HEK293T (cell line): Measurements from ENCODE around the gene PPP2R5D.

Experiments used
- BHLHE40 ChIP-seq: fragments of 450-650 bp; IDR thresholded peaks from 2 replicates; pipeline ENCODE4 v1.6.1; 2016; ENCODE audit warnings: mild to moderate bottlenecking, moderate library complexity, borderline replicate concordance
- CTBP1 ChIP-seq: fragments of 450-650 bp; IDR thresholded peaks from 2 replicates; pipeline ENCODE4 v1.6.1; 2016; ENCODE audit warnings: borderline replicate concordance
- ELF4 ChIP-seq: fragments of 450-650 bp; IDR thresholded peaks from 2 replicates; pipeline ENCODE4 v1.6.1; 2017; ENCODE audit warnings: antibody characterized with exemption
- FOXK2 ChIP-seq: fragments of 450-650 bp; IDR thresholded peaks from 2 replicates; pipeline ENCODE4 v1.6.1; 2016; ENCODE audit warnings: mild to moderate bottlenecking
- FOXM1 ChIP-seq: fragments of 450-650 bp; IDR thresholded peaks from 2 replicates; pipeline ENCODE4 v1.6.1; 2017; ENCODE audit warnings: mild to moderate bottlenecking, borderline replicate concordance
- HDGF ChIP-seq: fragments of 450-650 bp; IDR thresholded peaks from 2 replicates; pipeline ENCODE4 v1.6.1; 2017; ENCODE audit warnings: antibody characterized with exemption, borderline replicate concordance
- SP1 ChIP-seq: fragments of 450-650 bp; IDR thresholded peaks from 2 replicates; pipeline ENCODE4 v1.6.1; 2017
- ZNF384 ChIP-seq: fragments of 450-650 bp; IDR thresholded peaks from 2 replicates; pipeline ENCODE4 v1.6.1; 2016
- TF ChIP-seq, protein P1 (sequence below): fragments of 450-650 bp; IDR thresholded peaks from 2 replicates; pipeline ENCODE4 v1.6.1; 2016

DNA sequence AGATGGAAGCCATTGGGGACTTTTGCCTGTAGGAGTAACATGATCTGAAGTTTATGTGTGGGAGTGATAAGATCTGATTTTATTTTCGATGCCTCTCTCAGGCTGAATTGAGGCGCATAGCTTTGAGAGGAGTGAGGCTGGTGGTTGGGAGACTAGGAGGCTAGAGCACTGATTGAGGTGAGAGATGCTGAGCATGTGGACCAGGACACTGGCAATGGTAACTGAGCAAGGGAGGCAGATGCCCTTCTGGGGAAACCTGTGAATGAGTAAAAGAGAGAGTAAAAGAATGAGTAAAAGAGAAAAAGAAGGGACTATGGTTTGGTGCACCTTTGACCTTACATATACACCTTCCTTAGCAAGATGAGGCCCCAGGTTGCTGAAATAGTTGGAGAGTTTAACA lies 40.1 kb downstream of the PPP2R5D start:
- TF ChIP-seq SP1 (no peak), FOXK2 (no peak), FOXM1 (no peak), CTBP1 (no peak), ELF4 (no peak), ZNF384 (no peak), BHLHE40 (no peak), HDGF (no peak)
- TF ChIP-seq, protein P1, sequence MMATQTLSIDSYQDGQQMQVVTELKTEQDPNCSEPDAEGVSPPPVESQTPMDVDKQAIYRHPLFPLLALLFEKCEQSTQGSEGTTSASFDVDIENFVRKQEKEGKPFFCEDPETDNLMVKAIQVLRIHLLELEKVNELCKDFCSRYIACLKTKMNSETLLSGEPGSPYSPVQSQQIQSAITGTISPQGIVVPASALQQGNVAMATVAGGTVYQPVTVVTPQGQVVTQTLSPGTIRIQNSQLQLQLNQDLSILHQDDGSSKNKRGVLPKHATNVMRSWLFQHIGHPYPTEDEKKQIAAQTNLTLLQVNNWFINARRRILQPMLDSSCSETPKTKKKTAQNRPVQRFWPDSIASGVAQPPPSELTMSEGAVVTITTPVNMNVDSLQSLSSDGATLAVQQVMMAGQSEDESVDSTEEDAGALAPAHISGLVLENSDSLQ: no peak
